ENCODE results near the gene OR56A4.
A peak's percentile ranks its signal among the peaks of the same experiment; 100 is the strongest.

OR56A4 gene

GRCh38 chr11:6006846-6007245 lies at the start of gene OR56A4:
TSS of gene OR56A4 (minus strand) at chr11:6006946. CDS start at chr11:6002992, 3,954 bp downstream.
- DNase-seq, result no peak

DNA sequence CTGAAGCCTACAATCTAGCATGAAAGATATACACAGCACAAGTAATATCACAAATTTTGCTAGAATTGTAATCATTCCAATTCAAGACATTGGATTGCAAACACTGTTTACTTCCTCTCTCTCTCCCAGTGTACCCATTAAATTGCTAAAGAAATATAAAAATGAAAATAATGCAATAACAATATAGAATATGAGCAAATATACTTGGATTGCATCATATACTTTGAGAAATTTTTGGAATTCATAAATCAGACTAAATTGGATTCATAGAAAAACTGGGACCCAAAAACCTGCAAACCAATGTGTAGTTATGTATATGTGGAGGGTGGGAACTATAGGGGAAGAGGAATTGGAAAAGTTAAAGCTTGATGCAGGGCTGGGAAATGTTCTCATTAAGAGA lies 48.8 kb upstream of the OR56A4 start:
- no peak for DNase-seq

- no peak for DNase-seq
Measured at GRCh38 chr11:6052374-6052773, 45.6 kb upstream of the OR56A4 start.

DNA sequence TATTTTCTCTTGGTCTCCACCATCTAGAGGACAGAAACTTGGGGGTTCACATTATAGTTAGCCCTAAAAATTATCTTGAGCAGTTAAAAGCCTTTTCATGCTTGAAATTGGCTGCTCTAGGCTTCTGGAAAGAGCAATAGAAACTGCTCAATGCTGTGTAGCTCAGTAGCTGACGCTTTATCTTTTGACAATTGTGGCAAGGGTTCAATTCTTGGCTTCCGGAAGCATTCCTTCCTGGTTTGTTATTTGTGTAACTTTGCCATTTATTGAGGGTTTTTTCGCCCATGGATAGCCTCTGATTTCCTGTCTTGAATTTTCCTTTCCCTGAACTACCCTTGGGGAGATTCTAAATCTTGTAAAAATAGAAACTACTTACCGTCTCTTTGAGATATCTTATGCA lies 34.1 kb upstream of the OR56A4 start:
- DNase-seq, result no peak

- no peak for DNase-seq
Measured at GRCh38 chr11:6030708-6031405, 24.1 kb upstream of the OR56A4 start, which contains the start of gene OR56A1. TSS of gene OR56A1 (minus strand) at chr11:6030758. CDS start at chr11:6027692, 3,066 bp downstream.

DNA sequence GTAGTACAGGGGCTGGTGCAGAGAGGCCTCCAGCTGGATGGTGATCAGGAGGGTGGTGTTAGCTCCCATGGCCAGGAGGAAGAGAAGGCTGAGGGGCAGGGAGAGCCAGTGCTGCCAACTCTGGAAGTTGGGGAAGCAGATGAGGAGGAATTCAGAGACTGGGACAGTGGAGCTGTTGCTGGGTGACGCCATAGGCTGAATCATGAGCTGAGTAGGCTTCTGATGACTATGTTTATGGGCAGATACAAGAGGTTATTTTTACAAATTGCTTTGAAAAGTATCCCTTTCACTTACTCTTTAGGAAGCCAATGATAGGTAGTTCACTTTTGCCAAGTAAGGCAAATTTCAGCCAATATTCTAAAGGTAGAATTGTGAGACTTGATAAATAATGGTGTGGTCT lies 20.8 kb upstream of the OR56A4 start:
- DNase-seq, result no peak

DNA sequence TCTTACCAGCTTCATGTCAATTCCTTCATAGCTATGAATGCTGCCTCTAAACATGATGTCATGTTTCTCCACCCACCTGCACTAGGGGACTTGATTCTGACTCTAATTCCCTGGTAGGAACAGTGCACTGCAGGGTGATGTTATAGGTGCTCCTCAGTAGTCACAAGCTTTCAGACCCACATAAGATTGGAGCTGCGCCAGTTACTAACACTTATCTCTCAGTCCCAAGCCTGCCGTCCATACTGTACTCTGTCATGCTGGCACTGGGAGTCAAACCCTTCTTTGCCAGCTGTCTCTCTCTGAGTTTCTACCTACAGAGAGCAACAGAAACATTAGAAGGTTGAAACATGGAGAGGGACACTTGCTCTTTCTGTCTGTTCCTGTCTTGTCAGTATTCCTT lies 18.3 kb upstream of the OR56A4 start:
- no peak for DNase-seq

- DNase-seq, result peak in 2 of 56 donors; percentile 1 to 3
Measured at GRCh38 chr11:6022956-6023355, 16.2 kb upstream of the OR56A4 start.

DNA sequence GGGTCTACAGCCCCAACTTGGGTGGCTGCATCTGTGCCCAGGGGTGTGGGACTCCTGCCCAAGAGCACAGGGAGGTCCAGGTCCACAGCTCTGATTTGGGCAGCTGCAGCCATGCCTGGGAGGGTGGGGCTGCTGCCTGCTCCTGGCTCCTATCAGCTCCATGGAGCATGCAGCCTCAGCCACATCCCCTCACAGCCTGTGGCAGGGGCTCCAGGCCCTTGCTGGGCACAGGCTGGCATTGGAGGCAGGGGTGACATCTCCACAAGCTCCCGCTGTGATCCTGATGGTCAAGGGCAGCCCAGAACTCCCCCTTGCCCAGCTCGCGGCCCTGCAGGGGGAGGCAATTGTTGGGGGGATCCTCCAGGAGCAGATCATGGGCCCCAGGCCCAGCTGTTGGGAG lies 6.3 kb upstream of the OR56A4 start:
- no peak for DNase-seq

GRCh38 chr11:6012035-6012668 lies 5.4 kb upstream of the OR56A4 start:
- DNase-seq, result no peak

- DNase-seq, result no peak
Measured at GRCh38 chr11:6006395-6006794, 351 bp downstream of the OR56A4 start.

- no peak for DNase-seq
Measured at GRCh38 chr11:6002202-6002699, 4.5 kb downstream of the OR56A4 start.

DNA sequence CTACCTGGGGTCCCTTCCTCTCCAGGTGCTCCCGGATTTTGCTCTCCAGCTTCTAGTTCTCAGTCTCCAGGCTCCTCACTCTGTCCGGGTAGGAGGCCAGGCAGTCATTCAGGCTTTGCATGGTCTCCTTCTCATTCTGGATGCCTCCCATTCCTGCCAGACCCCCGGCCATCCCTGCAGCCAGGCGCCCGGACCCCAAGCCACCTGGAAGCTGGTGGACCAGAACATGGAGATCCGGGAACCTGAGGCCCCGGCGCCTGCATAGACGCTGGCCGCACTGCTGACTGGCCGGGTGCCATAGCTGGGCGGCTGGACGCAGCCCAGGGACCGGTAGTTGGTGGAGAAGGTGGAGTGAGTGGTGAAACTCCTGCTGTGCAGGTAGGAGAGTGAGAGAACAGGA lies 12.0 kb downstream of the OR56A4 start:
- no peak for DNase-seq

GRCh38 chr11:5992604-5993251 lies 14.0 kb downstream of the OR56A4 start:
- DNase-seq, result no peak

- no peak for DNase-seq
Measured at GRCh38 chr11:5992150-5992549, 14.6 kb downstream of the OR56A4 start.

DNA sequence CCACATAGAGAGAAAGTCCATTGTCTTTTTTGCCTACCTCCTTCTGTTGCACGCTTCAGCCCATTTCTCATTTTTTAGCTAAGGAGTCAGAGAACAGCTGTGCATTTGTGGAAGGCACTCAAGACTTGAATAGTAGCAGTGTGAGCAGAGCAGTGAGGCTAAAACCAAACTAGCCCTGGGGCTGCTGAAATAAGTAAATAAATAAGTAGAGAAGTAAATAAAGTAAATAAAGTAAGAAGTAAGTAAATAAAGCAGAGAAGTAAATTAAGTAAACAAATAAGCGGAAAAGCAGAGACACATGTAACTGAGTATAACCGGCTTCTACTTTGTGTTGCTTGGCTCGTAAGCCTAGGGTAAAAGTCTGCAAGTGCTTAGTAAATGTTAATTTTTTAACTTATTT lies 17.5 kb downstream of the OR56A4 start:
- no peak for DNase-seq

- no peak for DNase-seq
Measured at GRCh38 chr11:5986885-5987284, 19.9 kb downstream of the OR56A4 start, which contains the start of gene OR52L1. TSS of gene OR52L1 (minus strand) at chr11:5986985. CDS start at chr11:5986930, 55 bp downstream.

GRCh38 chr11:5983443-5983842 lies 23.3 kb downstream of the OR56A4 start:
- no peak for DNase-seq

DNA sequence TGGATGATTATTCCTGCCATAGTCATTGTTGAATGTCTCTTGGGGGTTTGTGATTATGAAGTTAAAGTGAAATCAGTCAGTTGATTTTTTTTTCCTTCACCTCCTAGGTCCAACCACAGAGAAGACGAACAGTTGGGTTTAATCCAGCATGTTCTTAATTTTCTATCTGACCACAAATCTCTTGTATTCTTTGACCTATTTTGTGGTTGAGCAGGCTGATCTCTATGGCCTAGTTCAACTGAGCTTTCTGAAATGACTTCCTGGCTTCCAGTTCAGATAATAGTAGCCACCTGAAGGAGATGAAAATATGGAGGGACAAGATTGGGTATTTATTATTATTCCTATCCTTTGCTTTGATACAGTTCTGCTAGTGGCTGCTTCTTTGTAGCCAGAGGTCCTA lies 33.2 kb downstream of the OR56A4 start:
- DNase-seq, result no peak

DNA sequence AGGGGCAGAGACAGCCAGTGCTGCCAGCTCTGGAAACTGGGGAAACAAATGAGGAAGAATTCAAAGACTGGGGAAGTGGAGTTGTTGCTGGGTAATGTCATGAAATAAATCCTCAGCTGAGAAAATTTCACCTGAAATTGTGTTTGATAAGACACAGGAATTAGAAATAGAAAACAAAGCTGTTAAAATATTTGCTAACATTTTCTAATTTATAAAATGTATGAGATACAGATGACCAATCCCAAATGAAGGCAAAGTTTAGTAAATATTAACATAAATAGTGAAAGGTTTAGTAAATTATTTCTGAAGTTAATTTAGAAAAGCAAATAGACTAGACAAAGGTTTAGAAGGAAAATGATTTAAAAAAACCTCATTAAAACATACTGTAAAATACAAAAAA lies 38.4 kb downstream of the OR56A4 start, which contains the start of gene OR56A5:
TSS of gene OR56A5 (minus strand) at position 101 of the 400 bp plus-strand sequence. CDS start at position 101, 0 bp downstream.
- no peak for DNase-seq

DNA sequence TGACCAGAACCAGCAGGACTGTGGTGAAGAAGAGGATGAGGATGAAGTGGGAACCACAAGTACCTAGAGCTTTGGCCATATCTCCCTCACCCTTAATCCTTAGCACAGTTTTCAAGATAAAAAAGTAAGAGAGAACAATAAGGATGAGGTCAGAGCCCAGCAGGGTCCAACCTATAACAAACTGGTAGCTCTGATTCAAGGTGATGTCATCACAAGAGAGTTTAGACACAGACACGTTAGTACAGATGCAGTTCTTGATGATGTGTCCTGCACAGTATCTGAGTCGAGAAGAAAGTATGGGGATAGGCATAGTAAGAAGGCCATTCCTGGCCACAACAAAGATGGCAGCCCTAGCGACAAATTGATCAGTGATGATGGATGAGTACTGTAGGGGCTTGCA lies 39.0 kb downstream of the OR56A4 start:
- DNase-seq, result no peak

GRCh38 chr11:5966958-5967357 lies 39.8 kb downstream of the OR56A4 start:
- DNase-seq, result no peak

Data from amygdala (tissue), 56 donors.